Hematopoietic multipotent progenitor cell treated with erythropoietin and hydrocortisone succinate and interleukin-3 and kit ligand, for 8 days (in vitro differentiated cells): Measurements from ENCODE around the gene NPC1L1.
A peak's percentile ranks its signal among the peaks of the same experiment; 100 is the strongest.

Source experiments
- DNase-seq: peaks from one replicate; pipeline ENCODE4 v3.0.0-alpha.2; 2015

The NPC1L1 gene

DNA sequence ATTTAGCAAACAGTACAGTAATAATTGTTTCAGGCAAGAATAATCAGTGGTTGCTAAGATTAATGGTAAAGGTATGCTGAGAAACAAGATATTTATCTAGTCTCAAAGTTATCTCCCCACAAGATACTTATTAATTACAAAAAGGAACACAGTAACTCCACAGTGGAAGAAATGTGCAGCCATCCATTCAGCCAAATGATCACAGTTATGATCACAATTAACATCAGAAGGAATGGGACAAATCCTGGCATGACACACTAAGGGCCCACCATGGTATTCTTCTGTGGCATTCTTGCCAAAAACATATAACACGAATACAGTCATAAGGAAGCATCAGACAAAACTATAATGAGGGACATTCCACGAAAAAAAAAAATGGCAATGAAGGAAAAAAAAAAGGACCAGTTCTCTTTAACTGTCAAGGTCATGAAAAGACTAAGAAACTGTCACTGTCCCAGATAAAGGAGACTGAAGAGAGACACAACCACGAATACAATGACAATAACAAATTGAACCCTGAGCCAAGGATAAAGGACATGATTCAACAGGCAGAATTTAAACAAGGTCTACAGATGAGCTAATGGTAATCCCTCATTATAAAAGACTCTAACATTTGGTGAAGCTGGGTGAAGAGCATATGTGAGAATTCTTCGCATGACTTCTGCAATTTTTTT is 71.5 kb downstream of the NPC1L1 start:
- no peak for DNase-seq

DNA sequence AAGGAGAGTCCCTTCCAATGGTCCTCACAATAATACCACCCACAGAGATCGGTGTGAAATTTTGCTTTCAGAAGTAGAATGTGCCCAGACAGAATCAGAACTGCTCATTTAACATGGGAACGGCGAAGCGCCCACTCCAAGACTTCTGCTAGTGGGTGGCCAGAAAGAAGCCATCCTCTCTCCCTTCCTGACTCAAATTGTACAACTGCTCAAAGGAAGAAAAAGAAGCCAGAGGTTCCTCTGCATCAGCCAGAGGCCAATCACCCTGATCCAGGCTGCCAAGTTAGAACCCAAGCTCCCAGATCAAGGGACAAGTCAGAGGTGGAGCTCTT is 73.9 kb downstream of the NPC1L1 start:
- DNase-seq, result no peak

DNA sequence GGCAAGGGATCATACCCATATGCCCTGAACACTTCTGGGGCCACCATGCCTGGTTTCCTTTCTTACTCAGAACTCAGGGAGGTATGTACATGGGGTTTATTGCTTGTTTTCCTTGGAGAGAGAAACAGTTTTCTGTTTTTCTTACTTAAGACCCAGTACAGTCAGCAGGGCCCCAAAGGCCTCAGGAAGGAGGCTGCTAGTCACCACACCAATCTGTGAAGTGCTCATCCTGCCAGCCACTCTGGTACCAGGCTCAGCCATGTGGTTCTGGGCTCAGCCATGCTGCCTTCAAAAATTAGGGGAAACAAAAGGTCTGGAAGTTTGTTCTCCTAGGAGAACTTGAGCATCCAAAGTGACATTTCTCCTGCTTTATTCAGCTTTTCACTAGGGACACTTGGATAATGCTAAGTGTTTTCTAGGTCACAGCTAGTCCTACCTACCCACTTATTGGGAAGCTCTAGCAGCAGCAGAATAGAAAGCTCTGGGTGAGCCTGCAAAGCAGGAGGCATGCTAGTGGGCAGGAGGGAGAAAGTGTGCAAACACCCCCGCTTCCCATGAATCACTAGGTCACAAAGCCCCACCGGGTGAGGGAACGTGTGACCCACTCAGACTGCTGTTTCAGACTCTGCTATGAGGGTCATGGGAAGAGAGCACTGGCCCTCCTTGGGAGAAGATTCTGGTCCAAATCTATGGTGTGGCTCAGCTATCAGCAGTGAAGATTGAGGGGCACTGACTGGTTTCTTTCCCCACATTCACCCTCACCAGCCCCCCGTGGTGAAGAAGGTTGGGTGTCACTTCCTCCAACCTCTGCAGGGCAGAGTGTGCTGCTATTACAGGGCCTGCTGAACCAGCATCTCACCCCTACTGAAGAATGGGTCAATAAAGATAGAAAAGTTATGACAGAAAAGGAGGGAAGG is 74.6 kb downstream of the NPC1L1 start:
- DNase-seq, result no peak

DNA sequence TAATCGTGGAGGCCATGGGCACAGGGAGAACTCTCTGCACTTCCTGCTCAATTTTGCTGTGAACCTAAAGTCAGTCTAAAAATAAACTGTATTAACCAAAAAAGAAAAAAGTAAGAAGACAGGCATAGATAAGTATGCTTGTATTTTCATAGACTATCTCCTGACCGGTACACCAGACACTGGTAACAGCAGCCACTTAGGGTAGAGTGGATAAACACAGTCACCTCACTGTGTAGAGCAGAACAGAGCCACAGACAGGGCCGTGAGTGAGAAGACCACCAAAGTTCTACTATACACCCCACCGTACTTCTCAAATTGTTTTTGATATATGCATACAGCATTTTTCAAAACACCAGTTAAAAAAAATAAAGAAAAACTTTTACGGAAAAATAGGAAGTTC is 75.6 kb downstream of the NPC1L1 start:
- no peak for DNase-seq

DNA sequence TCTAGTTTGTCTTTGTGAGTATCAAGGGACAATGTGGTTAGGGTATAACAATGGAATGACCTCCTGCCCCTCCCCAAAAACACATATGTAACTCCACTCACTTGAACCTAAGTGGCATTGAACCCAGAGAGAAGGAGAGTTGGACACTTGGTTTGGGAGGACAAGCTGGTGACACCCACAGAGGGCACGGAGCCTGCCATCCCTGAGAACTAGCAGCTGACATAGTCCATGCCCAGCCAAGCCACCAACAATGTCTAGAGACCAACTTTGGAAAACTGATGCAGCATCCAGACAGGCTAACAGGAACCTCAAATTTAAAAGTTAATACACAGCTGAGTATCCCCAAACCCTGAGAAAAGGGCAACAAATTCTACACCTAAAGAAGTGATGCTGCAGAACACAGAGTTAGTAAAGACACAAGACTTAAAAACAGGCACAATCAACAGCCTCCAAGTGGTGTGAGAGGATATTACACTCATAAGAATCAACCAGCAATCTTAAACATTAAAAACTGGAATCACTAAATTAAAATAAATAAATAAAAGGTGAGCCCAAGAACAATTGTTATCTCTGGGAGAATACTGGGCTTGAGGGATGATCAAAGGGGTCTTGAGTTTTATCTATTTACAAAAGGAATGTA is 77.8 kb downstream of the NPC1L1 start:
- DNase-seq, result peak; percentile 29
